Amniotic epithelial cell (primary cell): Measurements from ENCODE around the gene POR.

Experiments
- DNase-seq: peaks from one replicate; pipeline ENCODE4 v3.0.0-alpha.2; 2010; ENCODE audit warnings: low read depth

POR gene

DNA sequence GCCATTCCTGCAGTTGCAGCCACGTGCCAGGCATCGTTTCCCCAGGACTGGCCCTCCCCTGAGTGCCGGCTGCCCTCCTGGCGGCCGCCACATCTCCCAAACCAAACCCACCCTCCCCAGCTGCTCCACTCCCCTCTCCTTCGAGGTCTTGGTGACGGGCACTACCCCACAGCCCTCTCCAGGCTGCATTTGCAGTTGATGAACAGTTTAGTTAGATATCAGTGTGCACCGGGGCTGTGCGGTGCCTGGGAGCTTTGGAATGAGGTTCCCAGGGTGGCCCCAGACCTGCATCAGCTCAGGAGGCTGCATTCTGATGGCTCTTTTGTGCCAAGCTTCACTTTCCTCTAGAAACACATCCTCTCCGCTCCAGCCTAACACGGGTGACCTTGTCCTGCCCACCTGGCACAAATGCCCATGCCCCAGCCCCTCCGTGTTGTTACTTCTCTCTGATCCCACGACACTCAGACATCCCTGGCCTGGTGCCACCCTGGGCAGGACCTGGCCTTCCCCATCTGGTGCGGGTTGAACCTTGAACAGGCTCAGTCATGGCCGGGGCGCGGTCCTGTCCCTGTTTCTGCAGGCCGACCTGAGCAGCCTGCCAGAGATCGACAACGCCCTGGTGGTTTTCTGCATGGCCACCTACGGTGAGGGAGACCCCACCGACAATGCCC is 64.9 kb downstream of the POR start:
- DNase-seq = no peak

GRCh38 chr7:75980430-75981202 is 65.7 kb downstream of the POR start:
- DNase-seq = no peak

- DNase-seq = no peak
These were observed 66.2 kb downstream of the POR start for GRCh38 chr7:75981203-75981452.

- no peak for DNase-seq
These were observed 66.7 kb downstream of the POR start for GRCh38 chr7:75981453-75982305.

- no peak for DNase-seq
These were observed 67.5 kb downstream of the POR start for GRCh38 chr7:75982306-75983064.

DNA sequence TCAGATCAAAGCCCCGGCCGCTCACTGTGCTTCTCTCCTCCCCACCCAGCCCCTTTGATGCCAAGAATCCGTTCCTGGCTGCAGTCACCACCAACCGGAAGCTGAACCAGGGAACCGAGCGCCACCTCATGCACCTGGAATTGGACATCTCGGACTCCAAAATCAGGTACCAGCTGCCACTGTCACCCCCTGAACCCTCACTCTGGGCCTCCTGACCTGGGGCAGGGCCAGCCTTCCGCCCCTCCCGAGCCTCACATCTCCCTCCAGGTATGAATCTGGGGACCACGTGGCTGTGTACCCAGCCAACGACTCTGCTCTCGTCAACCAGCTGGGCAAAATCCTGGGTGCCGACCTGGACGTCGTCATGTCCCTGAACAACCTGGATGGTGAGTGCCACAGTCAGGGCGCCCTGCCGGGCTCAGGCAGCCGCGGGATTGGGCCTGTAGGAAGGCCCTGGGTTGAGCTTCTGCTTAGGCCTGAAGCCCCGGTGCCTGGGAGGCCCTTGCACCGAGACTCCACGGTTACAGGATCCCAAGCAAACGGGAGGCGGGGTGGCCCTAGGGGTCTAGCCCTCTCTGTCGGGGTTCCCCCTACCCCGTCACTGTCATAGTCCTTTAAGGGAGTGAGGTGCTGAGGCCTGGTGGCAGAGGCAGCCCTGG is 68.6 kb downstream of the POR start:
- no peak for DNase-seq

DNA sequence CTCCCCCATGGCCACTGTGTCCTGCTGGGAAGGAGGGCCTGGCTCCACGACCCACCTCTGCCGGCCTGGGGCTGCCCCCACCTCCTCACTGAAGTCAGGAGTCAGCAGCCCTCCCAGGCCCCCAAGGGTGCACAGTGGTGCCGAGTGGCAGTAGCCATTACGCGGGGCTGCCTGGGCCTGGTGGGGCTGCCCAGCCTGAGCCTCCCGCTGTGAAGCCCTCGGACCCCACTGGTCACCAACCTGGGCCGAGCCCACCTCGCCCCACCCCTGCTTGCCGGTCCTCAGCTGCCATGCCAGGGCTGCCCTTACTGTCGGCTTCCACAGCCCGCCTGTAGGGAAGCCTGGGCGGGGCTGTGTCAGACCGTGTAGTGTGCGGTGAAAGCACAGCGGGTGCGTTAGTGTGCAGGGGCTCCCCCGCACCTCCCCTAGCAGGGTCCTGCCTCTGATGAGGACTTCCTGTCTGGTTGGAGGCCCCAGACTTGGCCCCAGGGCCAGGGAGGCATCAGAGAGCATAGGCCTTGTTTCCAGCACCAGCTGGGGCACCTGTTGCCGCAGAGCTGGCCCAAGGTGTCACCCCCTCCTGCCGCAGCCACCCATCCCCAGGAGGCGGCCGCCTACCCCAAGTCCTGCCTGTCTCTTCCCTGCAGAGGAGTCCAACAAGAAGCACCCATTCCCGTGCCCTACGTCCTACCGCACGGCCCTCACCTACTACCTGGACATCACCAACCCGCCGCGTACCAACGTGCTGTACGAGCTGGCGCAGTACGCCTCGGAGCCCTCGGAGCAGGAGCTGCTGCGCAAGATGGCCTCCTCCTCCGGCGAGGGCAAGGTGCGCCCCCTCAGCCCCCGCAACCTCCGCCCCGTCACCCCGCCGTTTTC is 69.4 kb downstream of the POR start:
- no peak for DNase-seq

- no peak for DNase-seq
These were observed 70.1 kb downstream of the POR start for GRCh38 chr7:75985009-75985517.

DNA sequence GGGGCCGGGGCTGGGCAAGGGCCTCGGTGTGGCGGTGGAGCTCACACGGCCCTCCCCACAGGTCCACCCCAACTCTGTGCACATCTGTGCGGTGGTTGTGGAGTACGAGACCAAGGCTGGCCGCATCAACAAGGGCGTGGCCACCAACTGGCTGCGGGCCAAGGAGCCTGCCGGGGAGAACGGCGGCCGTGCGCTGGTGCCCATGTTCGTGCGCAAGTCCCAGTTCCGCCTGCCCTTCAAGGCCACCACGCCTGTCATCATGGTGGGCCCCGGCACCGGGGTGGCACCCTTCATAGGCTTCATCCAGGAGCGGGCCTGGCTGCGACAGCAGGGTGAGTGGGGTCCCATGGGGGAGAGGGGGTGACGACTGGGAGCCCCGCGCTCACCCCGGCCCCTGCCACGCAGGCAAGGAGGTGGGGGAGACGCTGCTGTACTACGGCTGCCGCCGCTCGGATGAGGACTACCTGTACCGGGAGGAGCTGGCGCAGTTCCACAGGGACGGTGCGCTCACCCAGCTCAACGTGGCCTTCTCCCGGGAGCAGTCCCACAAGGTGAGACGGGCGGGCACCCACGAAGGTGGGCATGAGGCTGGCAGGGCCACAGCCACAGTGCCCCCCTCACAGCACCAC is 70.7 kb downstream of the POR start:
- DNase-seq = no peak

- DNase-seq = no peak
These were observed 71.3 kb downstream of the POR start for GRCh38 chr7:75986147-75986781.

- DNase-seq = no peak
These were observed 72.3 kb downstream of the POR start for GRCh38 chr7:75987026-75987804.

- DNase-seq = no peak
These were observed 73.0 kb downstream of the POR start for GRCh38 chr7:75987805-75988567.

GRCh38 chr7:75988568-75989499 is 73.9 kb downstream of the POR start:
- no peak for DNase-seq

GRCh38 chr7:75989500-75990388 is 74.8 kb downstream of the POR start:
- no peak for DNase-seq

- DNase-seq = no peak
These were observed 76.7 kb downstream of the POR start for GRCh38 chr7:75991531-75992082.
